CD4-positive, CD25-positive, alpha-beta regulatory T cell (primary cell): ENCODE measurements around the gene POLRMT. TPM values are rescaled to one million over a fixed set of nuclear protein-coding genes. Genes with fewer than 3 reads are reported as not detected.
"Not testable (repeated sequence)": the region's sequence is repeated elsewhere in the genome, so short reads cannot be mapped to it uniquely, and the experiment has no call there.

Experiments used
- ATAC-seq, 2 donors: fragments of 150-1000 bp; cut with Tn5 transposase; one replicate each; pipeline ENCODE4 v1.10.0; 2021; ENCODE audit warnings: low read depth in 2 of 2, moderate number of reproducible peaks in 2 of 2, moderate library complexity in 1 of 2
- DNase-seq, 3 donors: peaks; one replicate each; pipeline versions ENCODE4 v3.0.0 to v3.0.0-alpha.2; 2012 to 2022; ENCODE audit warnings: mixed read lengths in 1 of 3
- H3K27ac ChIP-seq: one replicate; pipeline ENCODE4 v1.7.0; 2013; ENCODE audit warnings: mild to moderate bottlenecking, low read length; ENCODE audit not compliant: insufficient read depth, poor library complexity, severe bottlenecking
- H3K27me3 ChIP-seq: one replicate; pipeline ENCODE4 v1.7.0; 2013; ENCODE audit warnings: low read length; ENCODE audit not compliant: control insufficient read depth, insufficient read depth
- H3K36me3 ChIP-seq: one replicate; pipeline ENCODE4 v1.7.0; 2013; ENCODE audit warnings: mild to moderate bottlenecking, low read length, moderate library complexity; ENCODE audit not compliant: control insufficient read depth, insufficient read depth
- H3K4me1 ChIP-seq: 2 replicates; pipeline ENCODE4 v1.7.0; 2013; ENCODE audit warnings: mild to moderate bottlenecking, low read length; ENCODE audit not compliant: insufficient read depth, control insufficient read depth, poor library complexity, severe bottlenecking
- H3K4me3 ChIP-seq: one replicate; pipeline ENCODE4 v1.7.0; 2013; ENCODE audit warnings: low read depth, mild to moderate bottlenecking, low read length, moderate library complexity
- H3K9me3 ChIP-seq, 2 experiments: 1 replicate in 1 of 2; 2 replicates in 1 of 2; pipeline ENCODE4 v1.7.0; 2013; ENCODE audit warnings: low read length in 2 of 2, mild to moderate bottlenecking in 1 of 2, moderate library complexity in 1 of 2; ENCODE audit not compliant: control insufficient read depth in 2 of 2
- H3K27ac Mint-ChIP-seq, 3 donors: one replicate each; pipeline ENCODE4 v1.8.0; 2020 to 2022; ENCODE audit warnings: mild to moderate bottlenecking in 3 of 3, mixed read lengths in 3 of 3, moderate library complexity in 2 of 3
- H3K27me3 Mint-ChIP-seq: one replicate; pipeline ENCODE4 v1.8.0; 2022; ENCODE audit warnings: mild to moderate bottlenecking, mixed read lengths
- H3K36me3 Mint-ChIP-seq: one replicate; pipeline ENCODE4 v1.8.0; 2020; ENCODE audit warnings: mixed read lengths
- H3K4me1 Mint-ChIP-seq, 4 donors: one replicate each; pipeline ENCODE4 v1.8.0; 2020 to 2022; ENCODE audit warnings: mixed read lengths in 4 of 4, mild to moderate bottlenecking in 1 of 4
- H3K4me3 Mint-ChIP-seq, 4 donors: one replicate each; pipeline ENCODE4 v1.8.0; 2020 to 2022; ENCODE audit warnings: mild to moderate bottlenecking in 4 of 4, mixed read lengths in 4 of 4, moderate library complexity in 3 of 4
- H3K9me3 Mint-ChIP-seq, 7 donors: one replicate each; pipeline ENCODE4 v1.8.0; 2020 to 2022; ENCODE audit warnings: mixed read lengths in 7 of 7, mild to moderate bottlenecking in 3 of 7, moderate library complexity in 2 of 7
- polyA plus RNA-seq, 4 donors: library from polyadenylated mRNA; unstranded; fragments of 300-500 nt; fragmentation: Illumina TruSeq; gene quantifications; one replicate each; pipeline ENCODE4 v1.2.3, GENCODE V29; 2021
- total RNA-seq: library from RNA; stranded (reverse); gene quantifications from one replicate; pipeline ENCODE4 v1.2.3, GENCODE V29; 2022

POLRMT gene
- total and polyA plus RNA-seq, 5 donors from 2014 or later = 25.4 to 62.9 (median 35.8) TPM

DNA sequence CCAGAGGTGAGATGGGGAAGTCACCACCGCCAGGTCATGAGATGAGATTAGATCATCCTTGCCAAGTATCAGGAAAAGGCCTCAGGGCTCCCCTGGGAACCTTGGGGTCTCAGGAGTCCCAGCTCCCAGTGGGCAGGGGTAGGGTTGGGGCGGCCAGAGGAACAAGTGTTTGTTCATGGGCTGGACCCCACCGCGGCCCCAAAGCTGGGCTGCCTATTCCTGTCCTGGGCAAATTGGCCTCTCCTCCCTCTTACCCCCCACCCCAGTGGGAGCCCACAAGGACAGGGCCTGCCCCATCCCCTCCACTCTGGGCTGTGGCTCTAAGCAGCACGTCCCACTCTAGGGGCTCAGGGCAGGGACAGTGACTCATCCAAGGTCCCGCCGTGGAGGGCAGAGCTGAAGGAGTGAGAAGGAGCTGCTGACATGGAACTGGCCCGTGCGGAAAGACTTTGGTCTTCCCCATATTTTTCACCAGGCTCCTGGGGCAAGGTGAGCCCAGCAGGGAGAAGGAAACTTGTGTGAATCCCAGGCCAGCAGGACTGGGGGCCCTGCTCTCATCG lies 47.7 kb downstream of the POLRMT start:
- H3K27me3 Mint-ChIP-seq = peaks cover 17% of the 10 kb centered on the region
- no peaks in the 10 kb centered on the region for H3K9me3 Mint-ChIP-seq
- H3K36me3 Mint-ChIP-seq = no peaks in the 10 kb centered on the region
- H3K27ac ChIP-seq = no peak overlapping the region
- no peak overlapping the region for H3K4me3 ChIP-seq
- H3K27me3 ChIP-seq = no peaks in the 10 kb centered on the region
- peaks cover 0 to 16% (median 0%) of the 10 kb centered on the region in 4 donors for H3K4me1 Mint-ChIP-seq
- no peak for DNase-seq
- H3K4me3 Mint-ChIP-seq = no peak overlapping the region
- no peak for ATAC-seq
- no peak overlapping the region for H3K27ac Mint-ChIP-seq
- peaks cover 15% of the 10 kb centered on the region for H3K36me3 ChIP-seq
- H3K9me3 ChIP-seq = no peaks in the 10 kb centered on the region
- peaks cover 22% of the 10 kb centered on the region for H3K4me1 ChIP-seq

DNA sequence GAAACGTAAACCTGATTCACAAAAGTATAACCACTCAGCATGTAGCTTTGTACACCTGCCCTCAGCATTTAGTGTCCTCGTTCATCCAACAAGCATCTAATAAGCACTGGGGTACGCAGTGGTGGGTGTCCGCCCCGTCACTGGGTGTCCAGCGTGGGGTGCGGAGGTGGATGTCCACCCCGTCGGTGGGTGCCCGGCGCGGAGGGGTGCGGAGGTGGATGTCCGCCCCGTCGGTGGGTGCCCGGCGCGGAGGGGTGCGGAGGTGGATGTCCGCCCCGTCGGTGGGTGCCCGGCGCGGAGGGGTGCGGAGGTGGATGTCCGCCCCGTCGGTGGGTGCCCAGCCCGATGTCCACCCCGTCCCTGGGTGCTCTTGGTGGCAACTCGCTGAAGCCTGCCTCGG lies 48.2 kb downstream of the POLRMT start:
- H3K36me3 ChIP-seq = peaks cover 15% of the 10 kb centered on the region
- H3K9me3 Mint-ChIP-seq, H3K4me3 ChIP-seq, H3K9me3 ChIP-seq, ATAC-seq, H3K27me3 ChIP-seq, H3K36me3 Mint-ChIP-seq, DNase-seq, H3K4me3 Mint-ChIP-seq, H3K27ac ChIP-seq, H3K27ac Mint-ChIP-seq: not testable (repeated sequence)
- H3K27me3 Mint-ChIP-seq = peaks cover 17% of the 10 kb centered on the region
- peaks cover 0 to 15% (median 0%) of the 10 kb centered on the region in 4 donors for H3K4me1 Mint-ChIP-seq
- H3K4me1 ChIP-seq = peaks cover 18% of the 10 kb centered on the region

DNA sequence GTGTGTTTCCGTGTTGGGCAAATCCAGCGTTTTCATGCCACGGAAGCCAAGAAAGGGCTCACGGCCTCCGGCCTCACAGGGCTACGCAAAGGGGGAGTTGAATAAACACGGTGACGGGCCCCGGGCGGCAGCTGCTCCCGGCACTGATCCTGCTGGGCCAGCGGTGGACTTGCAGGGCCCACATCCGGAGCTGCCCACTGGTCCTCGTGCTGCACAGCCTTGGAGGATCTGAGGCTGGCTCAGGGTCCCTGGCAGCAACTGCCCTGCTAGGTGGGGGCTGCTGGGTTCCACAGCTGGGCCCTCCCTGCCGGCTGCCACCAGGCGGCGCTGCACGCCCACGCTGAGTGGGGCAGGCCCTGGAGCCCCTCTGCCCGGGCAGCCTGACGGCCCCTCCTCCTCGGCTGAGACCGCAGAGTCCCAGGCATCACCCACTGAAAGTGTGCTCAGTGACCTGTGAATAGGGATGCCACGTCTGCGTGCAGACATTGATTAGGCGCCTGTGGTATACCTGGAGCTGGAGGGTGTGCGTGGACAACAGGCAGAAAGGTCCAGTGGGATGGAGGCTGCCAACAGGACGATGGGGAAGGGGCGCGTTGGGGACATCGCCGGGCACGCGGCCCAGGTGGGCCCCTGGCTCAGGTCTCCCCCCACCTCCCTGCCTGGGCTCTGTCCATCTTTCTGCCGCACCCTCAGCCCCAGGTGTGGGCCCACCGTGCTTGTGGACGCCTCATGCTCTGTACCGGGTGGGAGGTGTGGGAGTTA lies 48.9 kb downstream of the POLRMT start:
- peaks cover 18% of the 10 kb centered on the region for H3K4me1 ChIP-seq
- H3K9me3 ChIP-seq = no peaks in the 10 kb centered on the region
- peaks cover 0 to 15% (median 0%) of the 10 kb centered on the region in 4 donors for H3K4me1 Mint-ChIP-seq
- H3K27ac Mint-ChIP-seq = no peak overlapping the region
- H3K27me3 ChIP-seq = no peaks in the 10 kb centered on the region
- no peaks in the 10 kb centered on the region for H3K36me3 Mint-ChIP-seq
- peaks cover 15% of the 10 kb centered on the region for H3K36me3 ChIP-seq
- DNase-seq (peak; percentile 50 to 65 (median 55)), ATAC-seq (peak; percentile 65 to 73)
- H3K27me3 Mint-ChIP-seq = peaks cover 17% of the 10 kb centered on the region
- H3K4me3 ChIP-seq = no peak overlapping the region
- H3K4me3 Mint-ChIP-seq = peak overlapping the region in 1 of 4 donors; percentile 54
- no peaks in the 10 kb centered on the region for H3K9me3 Mint-ChIP-seq
- H3K27ac ChIP-seq = no peak overlapping the region

DNA sequence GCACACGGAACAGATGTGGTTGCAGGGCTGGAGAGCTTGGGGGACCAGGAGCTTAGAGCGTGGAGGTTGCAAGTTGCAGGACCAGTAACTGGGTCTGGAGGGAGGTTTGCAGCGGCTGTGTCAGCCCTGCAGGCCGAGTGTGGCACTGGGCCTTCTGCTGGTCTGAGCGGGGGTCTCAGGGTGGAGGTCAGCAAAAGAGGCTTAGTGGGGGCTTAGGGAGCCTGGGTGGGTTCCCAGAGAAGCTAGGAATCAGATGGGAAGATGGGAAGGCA lies 49.4 kb downstream of the POLRMT start:
- Mint-ChIP-seq H3K27ac (no peak overlapping the region), H3K4me1 (peaks cover 0 to 12% (median 0%) of the 10 kb centered on the region in 4 donors)

DNA sequence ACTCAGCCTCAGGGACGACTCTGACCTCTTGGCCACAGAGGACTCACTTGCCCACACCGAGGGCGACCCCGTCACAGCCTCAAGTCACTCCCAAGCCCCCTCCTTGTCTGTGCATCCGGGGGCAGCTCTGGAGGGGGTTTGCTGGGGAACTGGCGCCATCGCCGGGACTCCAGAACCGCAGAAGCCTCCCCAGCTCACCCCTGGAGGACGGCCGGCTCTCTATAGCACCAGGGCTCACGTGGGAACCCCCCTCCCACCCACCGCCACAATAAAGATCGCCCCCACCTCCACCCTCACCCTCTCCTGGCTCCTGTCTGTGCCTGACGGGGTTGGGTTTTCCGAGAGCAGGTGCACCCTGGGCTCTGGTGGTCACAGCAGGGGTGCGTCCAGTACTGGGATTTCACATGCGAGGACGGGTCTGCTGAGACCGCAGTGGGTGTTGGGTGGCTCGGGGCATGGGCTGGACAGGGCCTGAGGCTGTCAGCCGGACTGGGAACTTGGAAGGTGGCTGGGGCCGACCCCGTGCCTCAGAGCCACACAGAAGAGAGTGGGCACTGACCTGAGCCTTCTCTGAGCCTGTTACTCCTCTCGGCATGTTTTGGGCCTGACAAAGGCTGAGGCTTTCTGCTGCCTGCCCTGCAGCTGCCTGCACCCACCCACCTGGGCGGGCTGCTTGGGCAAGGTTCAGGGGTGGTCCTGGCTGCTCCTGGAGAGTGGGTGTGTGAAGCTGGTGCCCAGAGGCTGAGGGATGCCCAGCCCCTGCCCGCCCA lies 50.0 kb downstream of the POLRMT start:
- H3K4me1 Mint-ChIP-seq = peaks cover 0 to 8% (median 0%) of the 10 kb centered on the region in 4 donors
- H3K27ac ChIP-seq = no peak overlapping the region
- H3K9me3 Mint-ChIP-seq = no peaks in the 10 kb centered on the region
- no peaks in the 10 kb centered on the region for H3K27me3 ChIP-seq
- peaks cover 17% of the 10 kb centered on the region for H3K27me3 Mint-ChIP-seq
- H3K4me3 ChIP-seq = no peak overlapping the region
- H3K36me3 ChIP-seq = peaks cover 15% of the 10 kb centered on the region
- no peaks in the 10 kb centered on the region for H3K36me3 Mint-ChIP-seq
- peak overlapping the region in 1 of 4 donors; percentile 31 for H3K4me3 Mint-ChIP-seq
- H3K27ac Mint-ChIP-seq = no peak overlapping the region
- no peak for ATAC-seq
- no peaks in the 10 kb centered on the region for H3K9me3 ChIP-seq
- peaks cover 7% of the 10 kb centered on the region for H3K4me1 ChIP-seq
- no peak for DNase-seq

More for the DNA sequence above, 49.4 kb downstream of the POLRMT start:
- Mint-ChIP-seq H3K27me3 (peaks cover 17% of the 10 kb centered on the region), H3K4me3 (peak overlapping the region in 2 of 4 donors; percentile 31 to 54), H3K9me3 (no peaks in the 10 kb centered on the region), H3K36me3 (no peaks in the 10 kb centered on the region)
- no peak overlapping the region for H3K4me3 ChIP-seq
- ATAC-seq (no peak), DNase-seq (no peak)
- peaks cover 15% of the 10 kb centered on the region for H3K36me3 ChIP-seq
- no peak overlapping the region for H3K27ac ChIP-seq
- H3K27me3 ChIP-seq = no peaks in the 10 kb centered on the region
- H3K9me3 ChIP-seq = no peaks in the 10 kb centered on the region
- peaks cover 13% of the 10 kb centered on the region for H3K4me1 ChIP-seq

DNA sequence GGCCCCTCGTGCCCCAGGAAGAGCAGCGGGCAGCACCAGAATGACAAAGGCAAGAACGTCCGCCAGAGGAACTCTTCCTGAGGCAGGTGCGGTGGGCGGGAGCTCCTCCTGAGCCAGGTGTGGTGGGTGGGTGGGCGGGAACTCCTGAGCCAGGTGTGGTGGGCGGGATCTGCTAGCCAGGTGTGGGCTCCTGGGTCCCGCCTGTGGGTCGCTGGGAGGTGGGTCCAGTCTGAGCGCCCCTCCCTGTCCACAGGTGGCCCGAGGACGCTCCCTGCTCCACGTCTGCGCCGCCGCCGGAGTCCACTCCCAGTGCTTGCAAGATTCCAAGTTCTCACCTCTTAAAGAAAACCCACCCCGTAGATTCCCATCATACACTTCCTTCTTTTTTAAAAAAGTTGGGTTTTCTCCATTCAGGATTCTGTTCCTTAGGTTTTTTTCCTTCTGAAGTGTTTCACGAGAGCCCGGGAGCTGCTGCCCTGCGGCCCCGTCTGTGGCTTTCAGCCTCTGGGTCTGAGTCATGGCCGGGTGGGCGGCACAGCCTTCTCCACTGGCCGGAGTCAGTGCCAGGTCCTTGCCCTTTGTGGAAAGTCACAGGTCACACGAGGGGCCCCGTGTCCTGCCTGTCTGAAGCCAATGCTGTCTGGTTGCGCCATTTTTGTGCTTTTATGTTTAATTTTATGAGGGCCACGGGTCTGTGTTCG lies 50.7 kb downstream of the POLRMT start:
- Mint-ChIP-seq H3K36me3 (no peaks in the 10 kb centered on the region), H3K4me3 (no peak overlapping the region), H3K27me3 (peaks cover 17% of the 10 kb centered on the region), H3K27ac (no peak overlapping the region), H3K4me1 (peaks cover 0 to 6% (median 0%) of the 10 kb centered on the region in 4 donors), H3K9me3 (no peaks in the 10 kb centered on the region)
- ATAC-seq = no peak
- Histone ChIP-seq H3K36me3 (peaks cover 15% of the 10 kb centered on the region), H3K27me3 (no peaks in the 10 kb centered on the region), H3K27ac (no peak overlapping the region), H3K4me1 (peaks cover 3% of the 10 kb centered on the region), H3K9me3 (no peaks in the 10 kb centered on the region), H3K4me3 (no peak overlapping the region)
- no peak for DNase-seq

DNA sequence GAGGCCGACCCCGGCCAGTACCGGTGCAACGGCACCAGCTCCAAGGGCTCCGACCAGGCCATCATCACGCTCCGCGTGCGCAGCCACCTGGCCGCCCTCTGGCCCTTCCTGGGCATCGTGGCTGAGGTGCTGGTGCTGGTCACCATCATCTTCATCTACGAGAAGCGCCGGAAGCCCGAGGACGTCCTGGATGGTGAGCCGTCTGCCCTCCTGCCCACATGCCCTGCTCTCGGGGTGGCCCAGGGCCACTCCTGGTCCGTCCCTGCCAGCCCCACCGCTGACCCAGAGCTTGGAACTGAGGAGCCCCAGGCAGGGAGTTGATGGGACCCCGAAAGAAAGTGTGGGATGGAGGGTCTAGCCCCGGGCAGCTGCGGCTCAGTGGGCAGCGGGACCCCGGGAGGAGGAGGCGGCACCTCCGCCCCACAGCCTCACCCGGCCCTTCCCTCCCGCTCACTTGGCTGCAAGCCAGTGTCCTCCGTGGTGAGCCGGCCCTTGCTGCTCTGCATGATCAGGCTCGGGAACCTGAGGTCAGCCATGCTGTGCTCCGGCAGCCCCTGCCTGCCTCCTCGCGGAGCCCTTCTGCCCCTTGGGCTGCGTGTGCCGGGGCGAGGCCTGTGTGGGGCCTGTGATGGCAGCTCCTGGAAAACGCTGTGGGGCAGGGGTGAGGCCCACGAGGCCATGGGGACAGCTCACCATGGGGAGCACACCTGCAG lies 51.8 kb downstream of the POLRMT start:
- H3K4me1 ChIP-seq = peaks cover 3% of the 10 kb centered on the region
- ATAC-seq = no peak
- Mint-ChIP-seq H3K36me3 (no peaks in the 10 kb centered on the region), H3K9me3 (no peaks in the 10 kb centered on the region), H3K27ac (no peak overlapping the region), H3K4me3 (no peak overlapping the region), H3K27me3 (peaks cover 7% of the 10 kb centered on the region), H3K4me1 (peaks cover 0 to 13% (median 0%) of the 10 kb centered on the region in 4 donors)
- DNase-seq = no peak
- peaks cover 15% of the 10 kb centered on the region for H3K36me3 ChIP-seq
- no peaks in the 10 kb centered on the region for H3K9me3 ChIP-seq
- H3K27me3 ChIP-seq = no peaks in the 10 kb centered on the region
- H3K27ac ChIP-seq = no peak overlapping the region
- H3K4me3 ChIP-seq = no peak overlapping the region
